NCI-H82 (cell line): ENCODE measurements around the gene SPATA31C1.
"Not testable (repeated sequence)": the region's sequence is repeated elsewhere in the genome, so short reads cannot be mapped to it uniquely, and the experiment has no call there.

Source experiments
- DNase-seq: peaks from one replicate; lab custom pipeline; 2025; lab: John Stamatoyannopoulos, UW

Gene SPATA31C1

GRCh38 chr9:87886933-87887505 lies 30.7 kb upstream of the SPATA31C1 start:
- DNase-seq: no peak

- no peak for DNase-seq
Observed at GRCh38 chr9:87887661-87888480, 29.9 kb upstream of the SPATA31C1 start.

- DNase-seq: no peak
Observed at GRCh38 chr9:87888501-87888900, 29.3 kb upstream of the SPATA31C1 start.

GRCh38 chr9:87889065-87889881 lies 28.5 kb upstream of the SPATA31C1 start:
- no peak for DNase-seq

GRCh38 chr9:87889882-87890252 lies 27.9 kb upstream of the SPATA31C1 start:
- no peak for DNase-seq

- peak; percentile 4 for DNase-seq
Observed at GRCh38 chr9:87890837-87891236, 26.9 kb upstream of the SPATA31C1 start.

GRCh38 chr9:87891754-87892153 lies 26.0 kb upstream of the SPATA31C1 start:
- DNase-seq: no peak

GRCh38 chr9:87892956-87893355 lies 24.8 kb upstream of the SPATA31C1 start:
- no peak for DNase-seq

- no peak for DNase-seq
Observed at GRCh38 chr9:87894998-87895625, 22.6 kb upstream of the SPATA31C1 start.

- DNase-seq: no peak
Observed at GRCh38 chr9:87896891-87897290, 20.9 kb upstream of the SPATA31C1 start.

- no peak for DNase-seq
Observed at GRCh38 chr9:87898151-87898550, 19.6 kb upstream of the SPATA31C1 start.

- not testable (repeated sequence) for DNase-seq
Observed at GRCh38 chr9:87902371-87902770, 15.4 kb upstream of the SPATA31C1 start.

- DNase-seq: peak; percentile 28
Observed at GRCh38 chr9:87909310-87910041, 8.3 kb upstream of the SPATA31C1 start.

- DNase-seq: no peak
Observed at GRCh38 chr9:87910821-87911220, 6.9 kb upstream of the SPATA31C1 start.

GRCh38 chr9:87919013-87919412 lies 1.3 kb downstream of the SPATA31C1 start:
- not testable (repeated sequence) for DNase-seq

GRCh38 chr9:87921561-87921960 lies 3.8 kb downstream of the SPATA31C1 start:
- not testable (repeated sequence) for DNase-seq

GRCh38 chr9:87923012-87923411 lies 5.2 kb downstream of the SPATA31C1 start:
- not testable (repeated sequence) for DNase-seq

GRCh38 chr9:87924851-87925250 lies 7.1 kb downstream of the SPATA31C1 start:
- not testable (repeated sequence) for DNase-seq

GRCh38 chr9:87929152-87929551 lies 11.4 kb downstream of the SPATA31C1 start:
- DNase-seq: not testable (repeated sequence)

- not testable (repeated sequence) for DNase-seq
Observed at GRCh38 chr9:87934444-87934843, 16.7 kb downstream of the SPATA31C1 start.

- DNase-seq: not testable (repeated sequence)
Observed at GRCh38 chr9:87937352-87937751, 19.6 kb downstream of the SPATA31C1 start.
